Cerebellar cortex (tissue), 1 donor: ENCODE measurements around the gene DNAAF5.

Source experiments
- DNase-seq: peaks from one replicate; pipeline ENCODE4 v3.0.0-alpha.2; 2015; ENCODE audit warnings: low spot score

Gene DNAAF5

DNA sequence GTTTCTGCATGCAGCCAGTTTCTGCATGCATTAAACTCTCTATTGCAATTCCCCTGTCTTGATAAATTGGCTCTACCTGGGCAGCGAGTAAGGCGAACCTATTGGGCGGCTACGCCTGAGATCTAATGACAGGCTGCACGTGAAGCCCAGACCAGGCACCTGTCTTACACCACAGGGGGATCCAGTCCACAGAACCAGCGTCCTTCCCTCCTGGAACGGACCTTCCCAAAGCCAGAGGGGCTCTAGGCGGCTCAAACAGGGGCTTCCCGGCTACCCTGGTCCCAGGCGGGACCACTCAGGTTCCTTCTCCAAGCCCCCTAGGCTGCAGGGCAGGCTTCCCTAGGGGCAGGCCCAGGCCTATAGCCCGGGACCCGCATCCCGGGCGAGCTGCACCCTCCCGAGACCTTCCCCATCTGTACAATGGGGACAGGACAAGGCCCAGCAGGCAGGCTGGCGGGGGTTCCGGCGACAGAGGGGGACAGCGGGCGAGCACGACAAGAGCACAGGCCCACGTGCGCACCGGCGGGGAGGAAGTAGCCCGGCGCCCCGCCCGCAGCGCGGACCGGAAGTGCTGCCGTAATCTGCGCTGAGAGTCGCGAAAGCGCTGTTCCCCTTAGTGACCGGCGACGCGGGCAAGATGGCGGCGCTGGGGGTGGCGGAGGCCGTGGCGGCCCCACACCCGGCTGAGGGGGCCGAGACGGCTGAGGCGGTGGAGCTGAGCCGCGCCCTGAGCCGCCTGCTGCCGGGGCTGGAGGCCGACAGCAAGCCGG, at the start of gene DNAAF5:
TSS of gene DNAAF5 (plus strand) at position 616 of the 770 bp plus-strand sequence. CDS start at position 638, 22 bp downstream.
- peak; percentile 82 for DNase-seq

DNA sequence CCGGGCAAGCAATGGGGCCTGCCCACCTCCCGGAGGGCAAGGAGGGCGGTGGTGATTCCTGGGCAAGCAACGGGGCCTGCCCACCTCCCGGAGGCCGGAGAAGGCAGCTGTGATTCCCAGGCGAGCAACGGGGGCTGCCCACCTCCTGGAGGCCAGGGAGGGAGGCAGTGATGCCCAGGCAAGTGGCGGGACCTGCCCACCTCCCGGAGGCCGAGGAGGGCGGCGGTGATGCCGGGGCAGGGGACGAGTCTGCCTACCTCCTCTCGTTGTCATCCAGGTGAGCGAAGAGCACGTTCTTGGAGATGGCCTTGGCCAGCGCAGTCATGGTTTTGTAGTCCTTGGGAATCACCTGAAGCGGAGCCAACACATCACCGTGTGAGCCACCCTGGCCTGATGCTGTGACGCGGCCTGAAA, 49.5 kb upstream of the DNAAF5 start:
- no peak for DNase-seq

DNA sequence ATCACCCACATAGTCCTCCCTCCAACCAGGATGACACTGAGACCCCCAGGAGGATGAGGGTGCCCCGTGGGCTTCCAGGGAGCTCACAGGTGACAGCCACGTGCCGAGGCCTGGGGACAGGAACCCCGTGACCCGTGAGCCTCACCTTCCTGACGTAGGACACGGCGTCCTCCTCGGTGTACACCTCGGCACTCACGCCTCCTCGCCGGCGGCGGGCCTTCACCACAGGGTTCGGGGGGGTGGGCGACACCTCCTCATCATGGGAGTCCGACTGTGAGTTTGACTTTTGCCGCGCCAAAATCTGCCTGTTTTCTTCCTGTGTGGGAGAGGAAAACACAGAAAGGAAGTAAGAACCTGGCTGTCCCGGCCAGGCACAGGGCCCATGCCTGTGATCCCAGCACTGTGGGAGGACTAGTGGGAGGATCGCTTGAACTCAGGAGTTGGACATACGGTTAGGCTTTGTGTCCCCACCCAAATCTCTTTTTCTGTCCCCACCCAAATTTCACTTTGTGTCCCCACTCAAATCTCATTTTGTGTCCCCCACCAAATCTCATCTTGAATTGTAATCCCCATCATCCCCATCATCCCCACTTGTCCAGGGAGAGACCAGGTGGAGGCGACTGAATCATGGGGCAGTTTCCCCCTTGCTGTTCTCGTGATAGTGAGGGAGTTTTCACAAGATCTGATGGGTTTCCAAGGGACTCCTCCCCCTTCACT, 45.9 kb upstream of the DNAAF5 start:
- no peak for DNase-seq

GRCh38 chr7:681551-682307, 44.8 kb upstream of the DNAAF5 start:
- no peak for DNase-seq

- DNase-seq, result no peak
Measured at GRCh38 chr7:682810-683209, 43.7 kb upstream of the DNAAF5 start.

DNA sequence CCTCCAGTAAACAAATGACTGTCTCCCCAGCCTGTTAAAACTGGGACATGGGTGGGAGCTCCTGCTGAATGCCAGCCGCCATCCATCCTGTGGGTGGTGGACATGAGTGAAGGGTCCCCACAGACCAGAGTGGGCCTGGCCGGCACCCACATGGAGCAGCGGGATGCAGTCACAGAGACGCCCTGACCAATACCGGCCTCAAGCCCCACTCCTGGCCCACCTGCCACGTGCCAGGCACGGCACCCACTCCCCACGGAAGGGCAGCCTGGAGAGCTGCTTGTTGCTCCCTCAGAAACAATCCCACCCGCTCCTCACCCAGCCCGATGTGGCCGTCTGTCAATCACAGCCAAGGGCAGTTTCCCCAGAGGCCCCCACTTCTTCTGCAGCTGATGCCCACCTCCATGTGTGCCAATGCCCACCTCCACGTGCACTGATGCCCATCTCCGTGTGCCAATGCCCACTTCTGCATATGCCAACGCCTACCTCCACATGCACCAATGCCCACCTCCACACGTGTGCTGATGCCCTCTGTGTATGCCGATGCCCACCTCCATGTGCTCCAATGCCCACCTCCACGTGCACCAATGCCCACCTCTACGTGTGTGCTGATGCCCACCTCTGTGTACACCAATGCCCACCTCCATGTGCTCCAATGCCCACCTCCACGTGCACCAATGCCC, 42.8 kb upstream of the DNAAF5 start:
- DNase-seq, result no peak

DNA sequence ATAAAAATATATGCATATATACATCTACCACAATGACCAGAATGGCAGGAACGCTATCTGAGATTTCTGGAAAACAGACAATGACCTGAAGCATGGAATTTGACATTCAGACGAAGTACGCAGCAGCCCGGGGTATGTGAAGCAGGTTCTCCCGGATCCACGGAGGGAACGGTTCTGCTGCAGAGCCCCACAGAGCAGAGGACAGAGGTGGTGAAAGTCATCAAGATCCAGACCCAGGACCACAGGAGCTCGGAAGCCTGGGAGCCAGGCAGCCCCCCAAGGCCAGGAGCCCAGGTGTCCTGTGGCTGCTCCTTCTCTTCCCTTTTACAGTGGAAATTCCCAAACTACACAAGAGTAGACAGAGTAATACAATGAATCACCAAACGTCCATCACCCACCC, 42.1 kb upstream of the DNAAF5 start:
- DNase-seq, result no peak

DNA sequence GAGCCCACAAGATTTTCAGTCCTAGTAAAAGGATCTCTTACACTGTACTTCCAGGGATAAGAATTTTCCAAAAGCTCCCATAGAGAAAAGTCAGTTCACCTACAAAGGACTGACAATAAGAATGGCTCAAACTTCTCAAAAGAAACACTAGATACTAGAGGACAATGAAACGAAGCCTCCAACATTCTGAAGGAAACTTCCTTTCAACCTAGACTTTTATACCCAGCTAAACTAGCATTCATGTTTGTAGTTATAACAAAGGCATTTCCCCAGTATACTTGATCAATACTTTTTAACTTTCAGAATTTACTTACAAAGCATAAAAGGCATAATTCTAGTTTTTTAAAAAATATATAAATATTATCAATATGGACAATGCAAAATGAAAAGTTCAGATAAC, 41.0 kb upstream of the DNAAF5 start:
- no peak for DNase-seq

- DNase-seq, result no peak
Measured at GRCh38 chr7:690478-691360, 35.8 kb upstream of the DNAAF5 start.

DNA sequence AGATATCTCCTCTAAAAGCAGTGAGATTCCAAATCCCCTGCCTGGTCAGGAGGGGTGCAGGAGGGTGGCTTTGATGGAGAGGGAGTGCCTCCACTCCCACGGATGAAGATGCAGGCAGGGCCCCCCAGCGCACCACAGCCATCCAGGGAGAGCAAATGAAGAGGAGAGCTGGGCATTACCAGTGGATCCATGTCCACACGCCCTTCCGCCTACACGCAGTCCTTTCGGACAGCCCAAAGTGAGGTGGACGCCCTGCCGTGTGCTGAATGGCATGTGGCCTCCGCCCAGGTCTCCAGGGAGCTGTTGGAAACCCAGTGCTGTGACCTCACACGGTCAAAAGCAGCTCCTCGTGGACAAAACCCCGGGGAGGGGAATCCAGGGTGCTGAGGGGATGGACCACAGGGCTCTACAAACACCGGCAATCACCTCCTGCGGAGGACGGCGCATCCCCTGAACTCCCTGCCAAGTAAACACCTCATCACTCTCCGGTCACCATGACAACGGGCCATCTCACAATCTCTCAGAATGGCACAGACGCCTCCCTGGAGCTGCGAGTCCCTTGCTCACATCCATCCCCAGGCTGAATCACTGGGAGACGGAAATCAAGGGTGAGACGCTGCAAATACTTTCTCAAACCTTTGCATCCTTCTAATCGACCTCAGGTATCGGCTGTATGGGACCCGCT, 35.0 kb upstream of the DNAAF5 start:
- DNase-seq, result no peak

GRCh38 chr7:693280-693679, 33.2 kb upstream of the DNAAF5 start:
- no peak for DNase-seq

DNA sequence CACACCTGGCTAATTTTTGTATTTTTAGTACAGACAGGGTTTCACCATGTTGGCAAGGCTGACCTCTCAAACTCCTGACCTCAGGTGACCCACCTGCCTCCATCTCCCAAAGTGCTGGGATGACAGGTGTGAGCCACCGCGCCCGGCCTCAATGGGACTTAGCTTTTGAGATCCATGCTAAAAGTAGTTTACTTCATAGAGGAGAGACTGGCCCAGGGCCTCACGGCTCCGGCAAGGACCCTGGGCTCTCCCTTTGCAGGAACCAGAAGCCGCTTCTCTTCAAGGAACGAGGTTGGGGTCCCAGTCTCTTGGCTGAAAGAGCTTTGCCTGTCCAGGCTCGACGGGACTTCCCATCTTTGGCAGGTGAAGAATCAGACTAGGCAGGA, 30.1 kb upstream of the DNAAF5 start:
- DNase-seq, result no peak

DNA sequence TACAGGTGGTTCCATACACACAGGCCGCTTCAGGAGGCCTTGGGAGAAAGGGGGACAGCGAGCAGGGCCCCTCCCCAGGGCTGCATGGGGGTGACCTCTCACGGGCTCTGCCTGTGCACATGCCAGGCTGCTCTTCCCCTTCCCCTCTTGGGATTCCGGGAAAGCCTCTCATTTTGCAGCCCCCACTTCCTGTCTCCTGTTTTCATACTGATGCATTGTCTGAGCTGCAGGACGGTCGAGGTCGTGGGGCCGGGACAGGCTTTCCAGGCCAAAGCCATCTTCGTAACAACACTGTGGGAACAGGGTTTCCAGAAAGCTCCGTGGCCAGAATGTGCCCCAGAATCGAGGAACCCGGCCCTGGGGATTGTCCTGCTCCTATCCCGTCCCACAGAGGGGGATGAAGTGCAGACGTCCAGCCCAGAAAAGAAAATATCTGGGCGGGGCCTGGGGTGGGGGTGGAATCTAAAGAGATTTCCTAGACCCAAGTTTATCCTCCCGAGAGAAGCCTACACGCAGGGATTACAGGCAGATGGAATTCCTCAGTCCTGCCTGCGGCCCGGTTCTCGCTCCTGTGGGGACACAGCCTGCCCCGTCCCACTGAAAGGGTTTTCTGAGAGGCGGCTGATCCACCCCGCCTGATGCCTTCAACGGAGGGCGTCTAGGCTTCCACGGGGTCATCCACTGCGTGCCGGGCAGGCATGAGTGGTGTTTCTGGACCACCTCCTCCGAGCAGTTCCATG, 29.5 kb upstream of the DNAAF5 start:
- DNase-seq, result no peak

GRCh38 chr7:698515-699475, 27.7 kb upstream of the DNAAF5 start:
- DNase-seq, result no peak

- DNase-seq, result no peak
Measured at GRCh38 chr7:699476-700170, 26.9 kb upstream of the DNAAF5 start.

- no peak for DNase-seq
Measured at GRCh38 chr7:701086-701671, 25.3 kb upstream of the DNAAF5 start.

DNA sequence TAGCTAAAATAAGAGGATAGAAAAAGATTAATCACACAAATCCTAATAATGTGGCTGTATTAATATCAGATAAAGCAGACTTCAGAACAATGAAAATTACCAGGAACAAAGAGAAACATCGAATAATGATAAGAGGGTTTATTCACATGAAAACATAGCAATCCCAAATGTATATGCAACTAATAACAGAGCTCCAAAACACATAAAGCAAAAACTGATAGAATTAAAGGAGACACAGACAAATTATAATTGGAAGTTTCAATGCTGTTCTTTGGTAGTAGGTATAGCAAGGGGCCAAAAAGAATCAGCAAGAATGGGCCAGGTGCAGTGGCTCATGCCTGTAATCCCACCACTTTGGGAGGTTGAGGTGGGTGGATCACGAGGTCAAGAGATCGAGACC, 23.4 kb upstream of the DNAAF5 start:
- no peak for DNase-seq

GRCh38 chr7:706721-707120, 19.8 kb upstream of the DNAAF5 start:
- DNase-seq, result no peak
